K562 (cell line): Measurements from ENCODE around the gene RABEPK. TPM values are rescaled to one million over a fixed set of nuclear protein-coding genes. Genes with fewer than 3 reads are reported as not detected.

ENCODE experiments used
- ATF7 ChIP-seq: fragments of 450-650 bp; IDR thresholded peaks from 2 replicates; pipeline ENCODE4 v1.7.1; 2014; ENCODE audit warnings: mild to moderate bottlenecking, moderate library complexity
- DACH1 ChIP-seq: fragments of 450-650 bp; IDR thresholded peaks from 2 replicates; pipeline ENCODE4 v1.6.1; 2018; ENCODE audit not compliant: partially characterized antibody
- ELF4 ChIP-seq: fragments of 450-650 bp; formaldehyde crosslinking; IDR thresholded peaks from 2 replicates; pipeline ENCODE4 v1.4.0; 2022; ENCODE audit warnings: missing genetic modification characterization
- ETV5 ChIP-seq: sonication (generic); formaldehyde crosslinking; IDR thresholded peaks from 2 replicates; pipeline ENCODE4 v1.4.0; 2020; ENCODE audit warnings: low read depth, mild to moderate bottlenecking, missing genetic modification reagents
- MEF2A ChIP-seq: IDR thresholded peaks from 2 replicates; pipeline ENCODE4 v1.6.1; 2011; ENCODE audit warnings: low read depth, mild to moderate bottlenecking, low read length, moderate library complexity; ENCODE audit not compliant: control insufficient read depth
- MGA ChIP-seq: fragments of 450-650 bp; IDR thresholded peaks from 2 replicates; pipeline ENCODE4 v1.6.1; 2016; ENCODE audit warnings: mild to moderate bottlenecking, moderate library complexity
- MNT ChIP-seq, 2 experiments: fragments of 450-650 bp; conservative IDR thresholded peaks; 2 replicates each; pipeline ENCODE4 v1.6.1; 2017; ENCODE audit warnings: mild to moderate bottlenecking in 2 of 2, moderate library complexity in 2 of 2
- MXI1 ChIP-seq: IDR thresholded peaks from 2 replicates; pipeline ENCODE4 v1.6.1; 2011; ENCODE audit warnings: low read depth, mild to moderate bottlenecking, improper control_type of control experiment, low read length
- NRF1 ChIP-seq, 2 experiments: fragments of 450-650 bp; IDR thresholded peaks in 1 of 2; conservative IDR thresholded peaks in 1 of 2; 2 replicates each; pipeline ENCODE4 v1.6.1; 2014; ENCODE audit warnings: mild to moderate bottlenecking in 2 of 2
- RAD51 ChIP-seq: fragments of 450-650 bp; IDR thresholded peaks from 2 replicates; pipeline ENCODE4 v1.7.1; 2016; ENCODE audit warnings: low read depth, mild to moderate bottlenecking, borderline replicate concordance
- RNF2 ChIP-seq: sonication (generic); IDR thresholded peaks from 2 replicates; pipeline ENCODE4 v1.6.1; 2016
- SRSF1 ChIP-seq: fragments of 200-400 bp; formaldehyde crosslinking; IDR thresholded peaks from 2 replicates; pipeline ENCODE4 v1.6.1; 2017; ENCODE audit warnings: mild to moderate bottlenecking, low read depth, low read length, moderate library complexity
- TCF3 ChIP-seq: sonication (generic); formaldehyde crosslinking; IDR thresholded peaks from 2 replicates; pipeline ENCODE4 v1.4.0; 2020; ENCODE audit warnings: mild to moderate bottlenecking, missing genetic modification reagents
- ZNF197 ChIP-seq: fragments of 200-800 bp; sonication (Bioruptor generic); IDR thresholded peaks from 2 replicates; pipeline ENCODE4 v1.6.1; 2016; ENCODE audit warnings: low read depth, missing genetic modification characterization, missing compliant biosample characterization
- polyA plus RNA-seq, 8 experiments: library from polyadenylated mRNA; depleted of rRNA in 4 of 8; stranded (reverse) in 5 of 8; unstranded in 3 of 8; fragments of >200 nt; fragmentation: Nextera tagmentation in 2 of 8; fragmentation: Illumina TruSeq in 1 of 8; extraction: Ambion mirVana in 2 of 8; extraction: Trizol in 1 of 8; gene quantifications; 2 replicates each; pipeline versions ENCODE4 v1.2.1 to v1.2.3, GENCODE V29; 2011 to 2014; ENCODE audit warnings: inconsistent platforms in 1 of 8, missing spikeins in 1 of 8
- total RNA-seq, 7 experiments: library from RNA; depleted of rRNA in 6 of 7; stranded (reverse); fragments of >200 nt in 6 of 7; fragmentation: Illumina TruSeq in 2 of 7; extraction: Trizol in 2 of 7; gene quantifications; 2 replicates each; pipeline versions ENCODE4 v1.2.1 to v1.2.3, GENCODE V29; 2011 to 2021; ENCODE audit warnings: low replicate concordance in 1 of 7

RABEPK gene
- total and polyA plus RNA-seq, 9 of the 15 experiments (the other 6 are each of a cell fraction or from before 2014, with no cell fraction given): 38.3 to 113 (median 52.8) TPM

GRCh38 chr9:125200216-125201047 lies at the start of gene RABEPK (continued):
- TF ChIP-seq MGA (peak; percentile 45), ATF7 (peak; percentile 73), ETV5 (0 out of 2 replicates have a peak, but pooled peaks have one; percentile 66), DACH1 (peak; percentile 38), MEF2A (no peak), ZNF197 (CRISPR knock-in tag) (no peak), RNF2 (peak; percentile 48; the same call in 1 of the 2 replicates), MNT (conservative IDR thresholded peaks at IDR 0.05) (peak; percentile 98 to 99), NRF1 (conservative IDR thresholded peaks at IDR 0.05 in 1 of 2, IDR thresholded peaks at IDR 0.05 in 1 of 2) (no peak; a peak in 2 of 4 replicates), ELF4 (CRISPR knock-in tag) (peak; percentile 63; the same call in 1 of the 2 replicates), TCF3 (CRISPR knock-in tag) (peak; percentile 8; the same call in 1 of the 2 replicates), MXI1 (peak; percentile 78; the same call in 1 of the 2 replicates), RAD51 (0 out of 2 replicates have a peak, but pooled peaks have one; percentile 48), SRSF1 (no peak)
